Karpas-422 (cell line): ENCODE data around the gene TMEM106C. TPM values are rescaled to one million over a fixed set of nuclear protein-coding genes. Genes with fewer than 3 reads are reported as not detected.

Experiments
- DNase-seq: peaks from one replicate; pipeline ENCODE4 v3.0.0-alpha.2; 2015
- H2AFZ ChIP-seq: fragments of 200-600 bp; sonication (generic); 2 replicates; pipeline ENCODE4 v1.6.1; 2014; ENCODE audit warnings: antibody characterized with exemption, low read length, mixed read lengths
- H3K27ac ChIP-seq: fragments of 200-600 bp; sonication (generic); 2 replicates; pipeline ENCODE4 v1.5.1; 2014; ENCODE audit warnings: mild to moderate bottlenecking, low read length, moderate library complexity
- H3K27me3 ChIP-seq: fragments of 200-600 bp; sonication (generic); 2 replicates; pipeline ENCODE4 v1.6.1; 2014; ENCODE audit warnings: low read length, mixed read lengths
- H3K36me3 ChIP-seq: fragments of 200-600 bp; sonication (generic); 2 replicates; pipeline ENCODE4 v1.6.1; 2014; ENCODE audit warnings: low read length, mixed read lengths; ENCODE audit not compliant: insufficient read depth
- H3K4me1 ChIP-seq: fragments of 200-600 bp; sonication (generic); 2 replicates; pipeline ENCODE4 v1.6.1; 2014; ENCODE audit warnings: mild to moderate bottlenecking, low read length, mixed read lengths
- H3K4me2 ChIP-seq: fragments of 200-600 bp; sonication (generic); 2 replicates; pipeline ENCODE4 v1.6.1; 2014; ENCODE audit warnings: low read length, low read depth, mild to moderate bottlenecking; ENCODE audit not compliant: poor library complexity, severe bottlenecking
- H3K4me3 ChIP-seq: fragments of 200-600 bp; sonication (generic); 2 replicates; pipeline ENCODE4 v1.5.1; 2014; ENCODE audit warnings: mild to moderate bottlenecking, antibody characterized with exemption, low read length, mixed read lengths
- H3K79me2 ChIP-seq: fragments of 200-600 bp; sonication (generic); 2 replicates; pipeline ENCODE4 v1.6.1; 2014; ENCODE audit warnings: mild to moderate bottlenecking, low read length, mixed read lengths
- H3K9ac ChIP-seq: fragments of 200-600 bp; sonication (generic); 2 replicates; pipeline ENCODE4 v1.6.0; 2014; ENCODE audit warnings: low read length
- H3K9me2 ChIP-seq: fragments of 200-600 bp; sonication (generic), shearing (Covaris generic); replicated peaks from 2 replicates; pipeline ENCODE4 v1.6.0; 2014; ENCODE audit warnings: mild to moderate bottlenecking, low read length, moderate library complexity; ENCODE audit not compliant: insufficient read depth
- H3K9me3 ChIP-seq: fragments of 300-700, 200-600 bp; sonication (generic); 2 replicates; pipeline ENCODE4 v1.6.1; 2014; ENCODE audit warnings: low read length, mixed read lengths
- H4K20me1 ChIP-seq: fragments of 200-600 bp; sonication (generic); 2 replicates; pipeline ENCODE4 v1.6.1; 2014; ENCODE audit warnings: mild to moderate bottlenecking, antibody characterized with exemption, low read length, low read depth; ENCODE audit not compliant: insufficient read depth
- total RNA-seq: library from RNA; depleted of rRNA; stranded (reverse); fragments of >200 nt; shearing (Covaris generic); gene quantifications from 2 replicates; pipeline ENCODE4 v1.2.3, GENCODE V29; 2014; ENCODE audit warnings: low replicate concordance

TMEM106C gene
- total RNA-seq, 1 experiment from 2014 or later, result 127 TPM

DNA sequence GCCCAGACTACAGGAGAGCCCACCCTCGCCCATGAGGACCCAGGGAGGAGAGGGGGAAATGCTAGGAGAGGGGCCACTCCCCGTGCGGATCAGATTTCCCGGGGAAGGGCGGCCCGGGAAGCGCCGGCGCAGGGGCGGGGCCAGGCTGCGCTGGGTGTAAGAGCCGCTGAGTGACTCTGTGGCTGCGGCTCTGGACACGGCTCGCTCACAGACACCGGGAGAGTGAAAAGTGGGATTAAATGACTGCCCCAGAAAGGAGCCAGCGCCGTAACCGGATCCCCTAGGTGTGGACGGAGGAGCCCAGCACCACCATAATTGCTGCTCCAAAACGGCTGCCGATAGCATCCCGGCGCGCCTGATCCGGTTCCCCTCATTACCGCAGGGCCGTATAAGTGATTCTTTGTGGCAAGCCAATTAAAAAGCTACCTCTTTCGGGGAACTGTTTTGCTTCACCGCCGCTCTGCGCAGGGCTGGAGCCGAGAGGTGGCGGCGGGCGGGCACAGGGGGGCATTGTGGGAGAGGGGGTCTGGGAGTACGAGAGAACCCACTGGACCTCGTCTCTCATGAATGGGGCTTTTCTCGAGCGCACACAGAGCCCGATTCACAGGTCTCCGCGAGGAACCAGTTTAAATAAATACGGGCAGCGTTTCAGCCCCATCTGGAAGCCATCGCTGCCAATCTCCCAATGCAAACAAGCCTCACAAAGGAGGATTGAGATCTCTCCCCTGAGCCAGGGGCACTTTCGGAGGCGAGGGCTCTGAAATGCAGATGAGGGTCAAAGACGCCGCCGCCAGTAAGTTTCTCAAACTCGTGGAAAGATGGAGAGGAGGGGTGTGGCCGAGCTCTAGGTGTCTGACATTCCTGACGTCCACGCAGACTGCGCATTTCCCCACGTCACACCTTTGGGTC lies 38.4 kb downstream of the TMEM106C start:
- DNase-seq, result no peak
- no peak overlapping the region for H3K27ac ChIP-seq
- no peak overlapping the region for H2AFZ ChIP-seq
- H3K4me1 ChIP-seq, result peaks cover 10% of the 10 kb centered on the region
- no peak overlapping the region for H3K4me2 ChIP-seq
- no peak overlapping the region for H3K9ac ChIP-seq
- no peaks in the 10 kb centered on the region for H4K20me1 ChIP-seq
- no peaks in the 10 kb centered on the region for H3K9me3 ChIP-seq
- H3K9me2 ChIP-seq, result no peaks in the 10 kb centered on the region
- no peak overlapping the region for H3K4me3 ChIP-seq
- H3K36me3 ChIP-seq, result no peaks in the 10 kb centered on the region
- no peaks in the 10 kb centered on the region for H3K27me3 ChIP-seq
- no peaks in the 10 kb centered on the region for H3K79me2 ChIP-seq

DNA sequence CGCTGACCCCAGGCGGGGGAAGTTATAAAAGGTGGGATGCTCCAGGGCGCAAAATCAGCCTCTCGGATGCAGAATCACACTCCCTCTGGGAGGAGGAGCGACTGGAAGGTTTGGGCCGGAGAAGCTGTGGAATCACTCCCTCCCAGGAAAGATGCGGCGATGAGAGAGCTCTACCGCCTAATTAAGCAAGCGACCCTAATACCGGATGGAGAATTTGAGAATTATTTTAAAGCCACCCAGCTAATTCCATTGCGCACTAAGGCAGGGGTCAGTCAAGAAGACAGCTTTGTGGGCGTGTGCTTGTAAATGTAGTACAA lies 39.0 kb downstream of the TMEM106C start:
- H2AFZ ChIP-seq, result no peak overlapping the region
- no peak overlapping the region for H3K4me3 ChIP-seq
- H3K36me3 ChIP-seq, result no peaks in the 10 kb centered on the region
- H3K4me2 ChIP-seq, result no peak overlapping the region
- no peaks in the 10 kb centered on the region for H3K9me2 ChIP-seq
- no peaks in the 10 kb centered on the region for H4K20me1 ChIP-seq
- H3K27ac ChIP-seq, result no peak overlapping the region
- DNase-seq, result no peak
- H3K79me2 ChIP-seq, result no peaks in the 10 kb centered on the region
- H3K27me3 ChIP-seq, result no peaks in the 10 kb centered on the region
- no peak overlapping the region for H3K9ac ChIP-seq
- peaks cover 10% of the 10 kb centered on the region for H3K4me1 ChIP-seq
- no peaks in the 10 kb centered on the region for H3K9me3 ChIP-seq

DNA sequence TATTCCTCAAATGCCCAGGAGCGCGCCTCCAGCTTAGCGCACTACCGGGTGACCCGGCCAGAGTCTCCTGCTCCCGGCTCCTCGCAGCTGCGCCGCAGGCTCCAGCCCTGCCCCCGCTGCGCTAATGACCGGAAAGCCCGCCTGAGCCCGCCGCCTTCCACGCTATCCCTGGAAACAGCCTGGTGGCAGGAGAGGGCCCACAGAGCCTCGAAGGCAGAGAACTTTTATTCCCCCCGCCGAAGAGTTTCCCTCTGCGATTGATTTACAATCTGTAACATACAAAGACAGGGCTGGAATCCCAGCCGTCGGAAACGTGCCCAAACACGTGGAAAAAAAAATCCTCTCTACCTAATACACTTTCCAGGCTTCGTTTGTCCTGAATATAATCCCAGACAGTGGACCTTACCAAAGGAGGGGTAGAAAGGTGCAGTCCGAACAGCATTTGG lies 39.4 kb downstream of the TMEM106C start:
- H3K27ac ChIP-seq, result no peak overlapping the region
- no peaks in the 10 kb centered on the region for H3K79me2 ChIP-seq
- no peaks in the 10 kb centered on the region for H3K9me3 ChIP-seq
- H3K27me3 ChIP-seq, result no peaks in the 10 kb centered on the region
- H3K36me3 ChIP-seq, result no peaks in the 10 kb centered on the region
- no peak overlapping the region for H3K9ac ChIP-seq
- peaks cover 10% of the 10 kb centered on the region for H3K4me1 ChIP-seq
- no peaks in the 10 kb centered on the region for H3K9me2 ChIP-seq
- no peak overlapping the region for H3K4me2 ChIP-seq
- no peak overlapping the region for H3K4me3 ChIP-seq
- DNase-seq, result no peak
- no peak overlapping the region for H2AFZ ChIP-seq
- no peaks in the 10 kb centered on the region for H4K20me1 ChIP-seq

DNA sequence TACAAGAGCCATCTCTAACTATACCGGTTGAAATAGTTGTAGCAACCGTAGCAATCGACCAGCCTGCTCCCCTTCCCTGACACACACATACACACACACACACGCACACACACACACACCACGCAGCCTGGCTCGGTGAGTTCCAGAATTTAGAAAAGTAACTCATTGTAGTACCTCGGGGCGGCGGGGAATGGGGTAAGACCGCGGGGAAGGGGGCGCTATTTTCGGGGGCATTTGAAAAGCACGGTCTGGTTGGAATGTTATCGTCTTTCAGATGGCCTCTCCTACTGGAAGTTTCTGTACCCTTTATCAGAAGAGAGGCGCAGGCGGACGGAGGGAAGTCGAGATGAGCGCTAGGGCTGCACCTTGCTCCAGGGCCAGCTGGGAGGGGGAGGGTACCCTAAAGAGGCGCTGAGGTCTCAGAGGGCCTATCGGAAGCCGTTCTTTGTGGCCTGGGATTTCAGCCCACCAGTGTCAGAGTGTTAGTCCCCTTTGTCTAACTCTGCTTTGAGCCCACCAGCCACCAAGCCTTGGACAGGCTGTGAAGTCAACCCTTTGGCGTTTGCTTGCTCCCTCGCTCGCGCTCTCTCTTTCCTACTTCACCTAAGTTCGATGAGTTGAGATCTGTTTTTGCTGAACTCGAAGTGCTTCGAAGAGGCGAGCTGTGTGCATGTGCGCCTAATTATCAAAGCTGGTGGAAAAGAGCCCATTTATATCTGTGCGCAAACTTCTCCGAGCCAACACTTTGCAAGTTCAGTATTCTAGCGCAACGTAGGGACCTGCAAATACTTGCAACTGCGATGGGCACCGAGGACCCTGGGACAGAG lies 40.0 kb downstream of the TMEM106C start:
- Histone ChIP-seq H3K9ac (no peak overlapping the region), H3K9me3 (no peaks in the 10 kb centered on the region), H3K36me3 (no peaks in the 10 kb centered on the region), H3K9me2 (no peaks in the 10 kb centered on the region), H3K27me3 (no peaks in the 10 kb centered on the region), H3K4me1 (peaks cover 6% of the 10 kb centered on the region), H3K27ac (no peak overlapping the region), H3K79me2 (no peaks in the 10 kb centered on the region), H3K4me2 (no peak overlapping the region), H3K4me3 (no peak overlapping the region), H4K20me1 (no peaks in the 10 kb centered on the region), H2AFZ (no peak overlapping the region)
- DNase-seq, result no peak

DNA sequence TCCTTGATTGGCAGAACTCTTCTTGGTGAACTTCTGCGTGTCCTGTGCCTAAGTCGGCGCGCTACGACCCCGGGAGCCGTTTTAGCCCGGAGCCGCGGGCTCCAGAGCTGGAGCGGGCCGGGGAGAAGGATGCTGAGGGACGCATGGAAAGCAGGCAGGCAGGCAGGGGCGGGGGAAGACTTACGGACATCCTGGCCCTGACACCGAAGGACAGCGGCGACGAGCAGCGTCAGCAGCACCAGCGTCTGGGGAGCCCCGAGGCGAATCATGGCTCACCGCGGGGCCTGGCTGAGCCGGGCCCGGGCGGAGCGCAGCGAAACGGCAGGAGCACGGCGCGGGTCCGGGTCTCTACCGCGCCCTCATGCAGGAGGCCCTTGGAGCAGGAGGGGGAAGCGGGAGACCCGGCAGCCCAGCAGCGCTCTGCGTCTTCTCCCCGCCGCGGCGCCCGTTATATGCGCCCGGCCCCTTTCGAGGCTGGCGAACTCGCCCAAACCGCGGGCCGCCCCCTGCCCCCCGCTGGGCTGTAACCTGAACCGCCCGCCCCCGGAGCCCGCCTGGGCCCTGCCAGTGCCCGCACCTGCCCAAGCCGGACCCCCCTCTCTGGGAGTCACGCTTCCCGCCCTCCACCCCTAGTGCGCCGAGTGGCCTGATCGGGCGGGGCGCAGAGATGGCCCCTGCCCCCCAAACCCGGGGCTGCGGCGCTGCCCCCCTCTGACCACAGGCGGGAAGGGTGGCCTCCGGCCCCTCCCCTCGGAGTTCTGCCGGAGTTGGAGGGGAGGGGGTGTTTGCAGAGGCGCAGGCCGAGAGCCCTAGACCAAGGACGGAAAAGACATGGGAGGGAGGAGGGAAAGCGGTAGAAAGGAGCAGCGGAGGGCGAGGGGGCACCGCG lies 40.9 kb downstream of the TMEM106C start, which contains the start of gene COL2A1:
COL2A1 (minus strand) TSS at position 424 of the 889 bp plus-strand sequence; CDS start at position 269, 155 bp downstream.
- no peak within 1 kb of the TSS for H3K27ac ChIP-seq
- no peaks in the 10 kb centered on the region for H3K27me3 ChIP-seq
- H3K79me2 ChIP-seq, result no peaks in the 10 kb centered on the region
- no peaks in the 10 kb centered on the region for H3K36me3 ChIP-seq
- no peak within 1 kb of the TSS for H2AFZ ChIP-seq
- H3K9me3 ChIP-seq, result no peaks in the 10 kb centered on the region
- no peaks in the 10 kb centered on the region for H4K20me1 ChIP-seq
- no peak within 1 kb of the TSS for H3K4me3 ChIP-seq
- H3K9me2 ChIP-seq, result no peaks in the 10 kb centered on the region
- no peak within 1 kb of the TSS for H3K4me2 ChIP-seq
- H3K9ac ChIP-seq, result no peak within 1 kb of the TSS
- H3K4me1 ChIP-seq, result no peaks in the 10 kb centered on the region
- no peak for DNase-seq

DNA sequence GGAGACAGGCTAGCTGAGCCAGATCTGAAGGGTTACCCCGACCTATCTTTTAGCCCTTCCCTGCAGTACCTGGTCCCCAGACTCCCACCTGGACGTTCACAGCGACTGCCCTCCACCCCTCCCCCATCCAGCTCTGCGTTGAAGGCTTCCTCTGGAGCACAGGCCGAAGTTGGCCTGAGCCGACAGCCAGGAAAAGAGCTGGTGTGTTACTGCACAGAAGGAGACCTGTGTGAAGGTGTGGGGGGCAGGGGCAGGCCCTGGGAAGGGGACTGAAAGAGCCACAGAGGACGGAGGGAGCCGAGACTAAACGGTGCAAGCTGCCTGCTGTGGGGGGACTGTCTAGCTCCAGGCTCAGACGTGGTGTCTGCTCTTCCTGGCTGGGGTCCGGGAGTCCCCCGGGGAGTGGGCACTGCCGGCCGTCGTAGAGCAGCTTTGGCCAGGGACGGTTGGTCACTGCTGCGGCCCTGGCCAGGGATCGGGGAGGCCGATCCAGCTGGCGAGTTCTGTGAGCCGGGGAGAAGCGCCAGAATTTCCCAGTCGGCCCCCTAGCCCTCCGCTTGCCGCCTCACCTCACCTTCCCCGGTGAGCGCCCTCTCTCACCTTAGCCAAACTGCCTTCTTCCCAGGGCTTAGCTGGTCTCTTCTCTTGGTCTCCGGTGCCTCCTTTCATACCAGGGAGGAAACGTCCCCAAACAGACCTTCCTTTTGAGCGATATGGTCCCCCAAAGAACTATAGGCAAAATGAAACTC lies 41.8 kb downstream of the TMEM106C start:
- H3K4me1 ChIP-seq, result no peaks in the 10 kb centered on the region
- H3K79me2 ChIP-seq, result no peaks in the 10 kb centered on the region
- H3K9me2 ChIP-seq, result no peaks in the 10 kb centered on the region
- H3K27me3 ChIP-seq, result no peaks in the 10 kb centered on the region
- no peak overlapping the region for H3K9ac ChIP-seq
- H3K4me2 ChIP-seq, result no peak overlapping the region
- H3K4me3 ChIP-seq, result no peak overlapping the region
- no peaks in the 10 kb centered on the region for H4K20me1 ChIP-seq
- no peaks in the 10 kb centered on the region for H3K9me3 ChIP-seq
- no peak overlapping the region for H3K27ac ChIP-seq
- H2AFZ ChIP-seq, result no peak overlapping the region
- DNase-seq, result no peak
- H3K36me3 ChIP-seq, result no peaks in the 10 kb centered on the region

DNA sequence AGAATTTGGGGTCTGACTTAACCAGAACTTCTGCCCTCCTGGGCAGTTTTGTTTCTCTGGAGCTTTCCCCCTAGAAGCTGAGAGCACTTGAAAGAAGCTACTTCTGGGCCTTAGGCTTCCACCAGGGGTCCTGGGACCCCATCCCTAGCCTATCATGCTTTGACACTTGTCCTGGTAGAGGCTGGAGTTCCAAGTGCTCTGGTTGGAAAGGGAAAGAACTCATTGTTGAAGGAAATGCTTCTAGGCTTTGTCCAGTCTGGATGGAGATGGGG lies 42.3 kb downstream of the TMEM106C start:
- H3K27me3 ChIP-seq, result no peaks in the 10 kb centered on the region
- no peaks in the 10 kb centered on the region for H3K9me3 ChIP-seq
- no peaks in the 10 kb centered on the region for H3K36me3 ChIP-seq

More for the DNA sequence above, 42.3 kb downstream of the TMEM106C start:
- no peak overlapping the region for H3K4me3 ChIP-seq
- H3K9me2 ChIP-seq, result no peaks in the 10 kb centered on the region
- H3K9ac ChIP-seq, result no peak overlapping the region
- H3K27ac ChIP-seq, result no peak overlapping the region
- no peaks in the 10 kb centered on the region for H3K79me2 ChIP-seq
- no peak overlapping the region for H3K4me2 ChIP-seq
- no peak for DNase-seq
- no peaks in the 10 kb centered on the region for H4K20me1 ChIP-seq
- H2AFZ ChIP-seq, result no peak overlapping the region
- no peaks in the 10 kb centered on the region for H3K4me1 ChIP-seq
